Astrocyte of the spinal cord (primary cell): ENCODE results near the gene GNB1.

Source experiments
- DNase-seq: peaks from one replicate; pipeline ENCODE4 v3.0.0; 2011; ENCODE audit warnings: low read depth, low spot score
- H3K4me3 ChIP-seq: 2 replicates; pipeline ENCODE4 v1.5.1; 2011; ENCODE audit warnings: low read depth, mild to moderate bottlenecking, low read length, moderate library complexity
- CTCF ChIP-seq: IDR thresholded peaks from 2 replicates; pipeline ENCODE4 v1.5.1; 2012; ENCODE audit warnings: low read depth, mild to moderate bottlenecking, low read length, inconsistent platforms
- in situ Hi-C: cut with HindIII; loops from 2 replicates; pipeline ENCODE4 v1.10.0; 2017; ENCODE audit warnings: low sequenced_read_pairs

Gene GNB1

DNA sequence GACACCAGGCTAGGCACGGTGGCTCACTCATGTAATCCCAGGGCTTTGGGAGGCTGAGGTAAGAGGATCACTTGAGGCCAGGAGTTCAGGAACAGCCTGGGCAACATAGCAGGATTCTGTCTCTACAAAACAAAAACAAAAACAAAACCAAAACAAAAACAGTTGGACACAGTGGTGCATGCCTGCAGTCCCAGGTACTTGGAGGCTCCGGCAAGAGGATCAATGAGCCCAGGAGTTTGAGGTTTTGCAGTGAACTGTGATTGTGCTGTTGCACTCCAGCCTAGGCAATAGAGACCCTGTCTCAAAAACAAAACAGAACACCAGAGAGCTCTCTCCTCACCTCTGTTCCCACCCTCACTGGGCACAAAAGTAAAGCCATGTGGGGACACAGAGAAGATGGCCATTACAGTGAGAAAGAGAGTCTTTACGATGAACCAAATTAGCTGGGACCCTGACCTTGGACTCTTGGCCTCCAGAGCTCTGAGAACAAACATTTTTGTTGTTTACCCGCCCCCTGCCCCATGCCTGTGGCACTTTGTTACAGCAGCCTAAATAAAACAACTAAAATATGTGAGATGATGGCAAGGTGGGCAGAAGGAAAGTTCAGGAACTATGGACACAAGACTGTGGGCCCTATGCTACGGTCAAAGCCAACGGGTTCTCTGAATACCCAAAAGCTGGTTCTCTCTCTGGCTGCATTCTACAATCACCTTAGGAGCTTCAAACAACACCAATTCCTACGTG is 122.5 kb downstream of the GNB1 start:
- no peak overlapping the region for H3K4me3 ChIP-seq
- in situ Hi-C loops: no loop called here
- TF ChIP-seq CTCF: no peak
- no peak for DNase-seq

DNA sequence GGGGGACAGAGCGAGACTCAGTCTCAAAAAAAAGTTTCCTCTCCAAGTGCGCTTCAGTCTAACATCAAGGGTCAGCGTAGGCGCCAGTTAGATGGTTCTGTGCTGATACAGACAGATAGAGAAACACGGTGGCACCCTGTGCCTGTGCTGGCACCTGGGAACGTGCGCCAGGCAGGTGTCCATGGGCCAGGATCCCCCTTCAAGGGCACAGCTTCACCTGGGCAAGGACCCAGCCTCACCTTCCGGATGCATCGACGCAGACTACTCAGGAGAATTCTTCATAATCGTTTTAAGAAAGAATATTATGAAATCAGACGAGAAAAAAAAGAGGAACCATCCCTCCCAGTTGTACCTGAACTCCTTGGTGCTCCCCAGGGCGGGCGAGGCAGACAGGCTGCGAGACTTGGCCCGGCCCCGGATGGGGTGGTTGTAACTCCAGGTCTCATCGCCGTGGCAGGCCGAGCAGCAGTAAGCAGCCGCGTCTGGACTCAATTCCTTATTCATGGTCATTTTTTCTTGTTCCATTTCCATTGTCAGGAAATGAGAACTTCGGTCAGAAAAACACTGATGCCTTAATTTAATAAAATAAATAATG is 125.9 kb downstream of the GNB1 start:
- TF ChIP-seq CTCF: no peak
- in situ Hi-C loops: no loop called here
- DNase-seq: no peak
- H3K4me3 ChIP-seq: no peak overlapping the region

GRCh38 chr1:1763657-1764621 is 126.9 kb downstream of the GNB1 start:
- TF ChIP-seq CTCF: no peak
- no peak for DNase-seq
- no peak overlapping the region for H3K4me3 ChIP-seq
- in situ Hi-C loops: no loop called here

DNA sequence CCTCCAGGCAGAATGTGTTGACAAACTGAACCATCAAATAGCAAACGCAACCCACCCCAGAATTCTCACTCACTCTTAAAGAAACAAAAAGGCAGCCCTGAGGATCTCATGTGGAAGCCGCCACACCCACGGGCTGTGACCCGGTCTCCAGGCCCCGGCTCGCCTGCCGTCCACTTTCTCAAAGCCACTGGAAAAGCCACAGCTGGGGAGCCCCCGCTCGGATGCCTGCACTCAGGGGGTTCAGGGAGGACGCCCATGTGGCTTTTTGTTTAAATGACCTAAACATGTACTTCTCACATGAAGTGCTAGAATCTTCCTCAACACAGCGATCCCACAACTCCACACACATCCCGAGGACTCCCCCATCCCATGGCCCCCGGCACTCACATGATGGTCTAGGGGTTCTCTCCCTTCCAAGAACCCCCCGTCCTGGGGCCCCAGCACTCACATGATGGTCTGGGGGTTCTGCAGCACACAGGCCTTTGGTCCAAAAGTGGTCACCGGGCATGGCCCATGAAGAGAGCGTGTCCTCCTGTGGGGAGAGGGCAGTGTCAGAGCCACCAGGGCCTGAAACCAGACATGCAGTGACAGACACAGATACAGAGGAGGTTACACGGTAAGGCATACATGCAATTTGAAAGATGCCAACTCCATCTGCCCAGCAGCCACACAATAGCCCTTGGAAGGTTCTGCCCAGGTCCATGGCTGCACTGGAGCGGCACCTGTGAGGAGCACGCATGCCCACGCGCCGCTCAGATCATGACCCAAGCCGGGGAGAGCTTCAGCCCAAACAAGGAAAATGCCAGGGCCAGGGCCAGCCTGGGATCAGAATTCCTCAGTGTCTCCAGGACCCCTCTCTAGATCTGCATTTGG is 129.1 kb downstream of the GNB1 start:
- in situ Hi-C loops: no loop called here

GRCh38 chr1:1760715-1761114 is 130.2 kb downstream of the GNB1 start:
- in situ Hi-C loops: no loop called here
- DNase-seq: no peak
- no peak for TF ChIP-seq CTCF
- no peak overlapping the region for H3K4me3 ChIP-seq

More for the DNA sequence above, 129.1 kb downstream of the GNB1 start:
- TF ChIP-seq CTCF: no peak
- no peak for DNase-seq
- no peak overlapping the region for H3K4me3 ChIP-seq

- in situ Hi-C loops: no loop called here
- H3K4me3 ChIP-seq: no peak overlapping the region
- no peak for DNase-seq
- no peak for TF ChIP-seq CTCF
These were observed 130.6 kb downstream of the GNB1 start for GRCh38 chr1:1760345-1760650.
